Esophagus squamous epithelium (tissue), 4 donors: ENCODE data around the gene ARFRP1.

Source experiments
- CTCF ChIP-seq, 6 experiments: fragments of 450-650 bp in 4 of 6; fragments of 200-600 bp in 2 of 6; sonication (generic) in 2 of 6; IDR thresholded peaks; one replicate each; pipeline ENCODE4 v1.5.1; 2016 to 2019; ENCODE audit warnings: antibody characterized with exemption in 6 of 6, mild to moderate bottlenecking in 4 of 6, moderate library complexity in 4 of 6
- POLR2A ChIP-seq, 4 donors: fragments of 450-650 bp; IDR thresholded peaks; one replicate each; pipeline ENCODE4 v1.6.1; 2017; ENCODE audit warnings: antibody characterized with exemption in 4 of 4, mild to moderate bottlenecking in 4 of 4, moderate library complexity in 3 of 4

GRCh38 chr20:63648895-63649589 lies 58.7 kb downstream of the ARFRP1 start:
- TF ChIP-seq CTCF (IDR thresholded peaks at IDR 0.05): no peak
- no peak for TF ChIP-seq POLR2A (IDR thresholded peaks at IDR 0.05)
